DOHH2 (cell line): Measurements from ENCODE around the gene TJP2.

Source experiments
- H3F3A ChIP-seq: fragments of 200-600 bp; sonication (generic), shearing (Covaris generic); 2 replicates; pipeline ENCODE4 v1.6.0; 2016; ENCODE audit warnings: antibody characterized with exemption, mild to moderate bottlenecking; ENCODE audit not compliant: control insufficient read depth, insufficient read depth
- H3K27ac ChIP-seq: fragments of 200-600 bp; sonication (generic); 2 replicates; pipeline ENCODE4 v1.5.1; 2014; ENCODE audit warnings: low read depth, mild to moderate bottlenecking, low read length, moderate library complexity
- H3K27me3 ChIP-seq: fragments of 200-600 bp; sonication (generic); 2 replicates; pipeline ENCODE4 v1.6.1; 2014; ENCODE audit warnings: mild to moderate bottlenecking, low read length, mixed read lengths; ENCODE audit not compliant: control insufficient read depth
- H3K36me3 ChIP-seq: fragments of 200-600 bp; sonication (generic); 2 replicates; pipeline ENCODE4 v1.6.1; 2014; ENCODE audit warnings: mild to moderate bottlenecking, low read length, moderate library complexity, mixed read lengths; ENCODE audit not compliant: control insufficient read depth
- H3K4me1 ChIP-seq: fragments of 200-600 bp; sonication (generic); 2 replicates; pipeline ENCODE4 v1.6.1; 2014; ENCODE audit warnings: mild to moderate bottlenecking, low read length, mixed read lengths; ENCODE audit not compliant: control insufficient read depth
- H3K4me2 ChIP-seq: fragments of 200-600 bp; sonication (generic); 2 replicates; pipeline ENCODE4 v1.6.0; 2014; ENCODE audit warnings: mild to moderate bottlenecking, low read length, moderate library complexity
- H3K4me3 ChIP-seq: fragments of 200-600 bp; sonication (generic); 2 replicates; pipeline ENCODE4 v1.5.1; 2014; ENCODE audit warnings: mild to moderate bottlenecking, low read length, mixed read lengths
- H3K79me2 ChIP-seq: fragments of 200-600 bp; sonication (generic); 2 replicates; pipeline ENCODE4 v1.6.1; 2014; ENCODE audit warnings: mild to moderate bottlenecking, low read length, mixed read lengths; ENCODE audit not compliant: control insufficient read depth
- H3K9me2 ChIP-seq: fragments of 200-600 bp; sonication (generic); replicated peaks from 2 replicates; pipeline ENCODE4 v1.6.1; 2014; ENCODE audit warnings: mild to moderate bottlenecking, low read length, mixed read lengths; ENCODE audit not compliant: control insufficient read depth
- H3K9me3 ChIP-seq: fragments of 200-600 bp; sonication (generic); 2 replicates; pipeline ENCODE4 v1.6.1; 2014; ENCODE audit warnings: antibody characterized with exemption, low read length, mixed read lengths; ENCODE audit not compliant: control insufficient read depth, insufficient read depth
- H4K20me1 ChIP-seq: fragments of 200-600 bp; sonication (generic); 2 replicates; pipeline ENCODE4 v1.6.0; 2014; ENCODE audit warnings: low read depth, mild to moderate bottlenecking, antibody characterized with exemption, low read length, moderate library complexity; ENCODE audit not compliant: control insufficient read depth, insufficient read depth
- CTCF ChIP-seq: fragments of 200-600 bp; sonication (generic); IDR thresholded peaks from one replicate; pipeline ENCODE4 v1.5.1; 2014; ENCODE audit warnings: antibody characterized with exemption, mild to moderate bottlenecking, low read depth, low read length; ENCODE audit not compliant: poor library complexity, severe bottlenecking
- EZH2phosphoT487 ChIP-seq: fragments of 200-600 bp; sonication (generic); IDR thresholded peaks from 2 replicates; pipeline ENCODE4 v1.6.1; 2017; ENCODE audit warnings: borderline replicate concordance, mild to moderate bottlenecking, antibody characterized with exemption, low read length, moderate library complexity, mixed read lengths

Gene TJP2

GRCh38 chr9:69253057-69253456 is 79.0 kb downstream of the TJP2 start:
- no peaks in the 10 kb centered on the region for H3K79me2 ChIP-seq
- H3K4me3 ChIP-seq = no peak overlapping the region
- H3K9me2 ChIP-seq = no peaks in the 10 kb centered on the region
- no peaks in the 10 kb centered on the region for H3F3A ChIP-seq
- H3K27ac ChIP-seq = no peak overlapping the region
- no peak overlapping the region for H3K4me2 ChIP-seq
- no peak for TF ChIP-seq EZH2phosphoT487
- no peak for TF ChIP-seq CTCF
- H3K36me3 ChIP-seq = peaks cover 14% of the 10 kb centered on the region; the same call in 1 of the 2 replicates
- H3K9me3 ChIP-seq = no peaks in the 10 kb centered on the region
- no peaks in the 10 kb centered on the region for H3K4me1 ChIP-seq
- no peaks in the 10 kb centered on the region for H4K20me1 ChIP-seq
- no peaks in the 10 kb centered on the region for H3K27me3 ChIP-seq

GRCh38 chr9:69254223-69254622 is 80.1 kb downstream of the TJP2 start:
- Histone ChIP-seq H3K4me1 (no peaks in the 10 kb centered on the region), H4K20me1 (no peaks in the 10 kb centered on the region), H3K9me2 (no peaks in the 10 kb centered on the region), H3K36me3 (peaks cover 11% of the 10 kb centered on the region; the same call in 1 of the 2 replicates), H3K4me3 (no peak overlapping the region), H3K79me2 (no peaks in the 10 kb centered on the region), H3K4me2 (no peak overlapping the region), H3K27me3 (no peaks in the 10 kb centered on the region), H3K9me3 (no peaks in the 10 kb centered on the region), H3F3A (no peaks in the 10 kb centered on the region), H3K27ac (no peak overlapping the region)
- no peak for TF ChIP-seq CTCF
- TF ChIP-seq EZH2phosphoT487 = no peak

- no peaks in the 10 kb centered on the region for H3K9me2 ChIP-seq
- no peak overlapping the region for H3K27ac ChIP-seq
- H3K27me3 ChIP-seq = no peaks in the 10 kb centered on the region
- no peaks in the 10 kb centered on the region for H3K4me1 ChIP-seq
- TF ChIP-seq CTCF (no peak), EZH2phosphoT487 (no peak)
- H3K36me3 ChIP-seq = peaks cover 9% of the 10 kb centered on the region; the same call in 1 of the 2 replicates
- no peaks in the 10 kb centered on the region for H3K79me2 ChIP-seq
- H3K4me2 ChIP-seq = no peak overlapping the region
- no peaks in the 10 kb centered on the region for H3F3A ChIP-seq
- H3K9me3 ChIP-seq = no peaks in the 10 kb centered on the region
- no peaks in the 10 kb centered on the region for H4K20me1 ChIP-seq
- no peak overlapping the region for H3K4me3 ChIP-seq
These were observed 81.5 kb downstream of the TJP2 start for GRCh38 chr9:69255591-69255990.

GRCh38 chr9:69258551-69258950 is 84.5 kb downstream of the TJP2 start:
- no peak overlapping the region for H3K4me2 ChIP-seq
- H3K79me2 ChIP-seq = no peaks in the 10 kb centered on the region
- H3K27me3 ChIP-seq = no peaks in the 10 kb centered on the region
- H3K4me1 ChIP-seq = no peaks in the 10 kb centered on the region
- TF ChIP-seq EZH2phosphoT487 (no peak), CTCF (no peak)
- no peaks in the 10 kb centered on the region for H3K9me3 ChIP-seq
- no peak overlapping the region for H3K27ac ChIP-seq
- no peaks in the 10 kb centered on the region for H3K9me2 ChIP-seq
- no peaks in the 10 kb centered on the region for H3F3A ChIP-seq
- no peaks in the 10 kb centered on the region for H4K20me1 ChIP-seq
- H3K4me3 ChIP-seq = no peak overlapping the region
- peaks cover 4% of the 10 kb centered on the region; the same call in 1 of the 2 replicates for H3K36me3 ChIP-seq
